CD8-positive, alpha-beta memory T cell (primary cell): ENCODE data around the gene KHSRP. TPM values are rescaled to one million over a fixed set of nuclear protein-coding genes. Genes with fewer than 3 reads are reported as not detected.
A peak's percentile ranks its signal among the peaks of the same experiment; 100 is the strongest.

Experiments
- CTCF ChIA-PET: fragments of 350-600 bp; sonication (Branson Sonifier 250); formaldehyde crosslinking; loops from one replicate; lab custom pipeline; 2021; ENCODE audit warnings: antibody characterized with exemption; lab: Charles Lee
- POLR2A ChIA-PET: fragments of 350-600 bp; sonication (Branson Sonifier 250); formaldehyde crosslinking; loops from one replicate; lab custom pipeline; 2021; ENCODE audit warnings: antibody characterized with exemption; lab: Charles Lee
- DNase-seq, 5 donors: peaks; one replicate each; pipeline versions ENCODE4 v3.0.0 to v3.0.0-alpha.2; 2020 to 2022; ENCODE audit warnings: mixed read lengths in 1 of 5
- H3K27ac ChIP-seq: one replicate; pipeline ENCODE4 v1.7.0; 2013; ENCODE audit warnings: low read depth, mild to moderate bottlenecking, low read length, moderate library complexity
- H3K27me3 ChIP-seq: 2 replicates; pipeline ENCODE4 v1.7.0; 2013; ENCODE audit warnings: low read length, mild to moderate bottlenecking; ENCODE audit not compliant: insufficient read depth, poor library complexity, severe bottlenecking
- H3K36me3 ChIP-seq: 2 replicates; pipeline ENCODE4 v1.7.0; 2013; ENCODE audit warnings: mild to moderate bottlenecking, low read length, moderate library complexity; ENCODE audit not compliant: insufficient read depth
- H3K4me1 ChIP-seq: 2 replicates; pipeline ENCODE4 v1.7.0; 2013; ENCODE audit warnings: mild to moderate bottlenecking, low read length, moderate library complexity; ENCODE audit not compliant: insufficient read depth
- H3K4me3 ChIP-seq: 2 replicates; pipeline ENCODE4 v1.7.0; 2013; ENCODE audit warnings: mild to moderate bottlenecking, low read length
- H3K9me3 ChIP-seq: 2 replicates; pipeline ENCODE4 v1.7.0; 2013; ENCODE audit warnings: mild to moderate bottlenecking, low read length
- H3K27ac Mint-ChIP-seq, 8 donors: one replicate each; pipeline ENCODE4 v1.8.0; 2020 to 2021; ENCODE audit warnings: mixed read lengths in 8 of 8, mild to moderate bottlenecking in 6 of 8, inconsistent platforms in 3 of 8, moderate library complexity in 3 of 8
- H3K27me3 Mint-ChIP-seq, 2 donors: one replicate each; pipeline ENCODE4 v1.8.0; 2020 to 2021; ENCODE audit warnings: mixed read lengths in 2 of 2, mild to moderate bottlenecking in 1 of 2, moderate library complexity in 1 of 2
- H3K36me3 Mint-ChIP-seq, 3 donors: one replicate each; pipeline ENCODE4 v1.8.0; 2020 to 2021; ENCODE audit warnings: mixed read lengths in 3 of 3, inconsistent platforms in 1 of 3, mild to moderate bottlenecking in 1 of 3
- H3K4me1 Mint-ChIP-seq, 3 donors: one replicate each; pipeline ENCODE4 v1.8.0; 2020 to 2021; ENCODE audit warnings: mixed read lengths in 3 of 3, inconsistent platforms in 1 of 3, mild to moderate bottlenecking in 1 of 3
- H3K4me3 Mint-ChIP-seq, 7 donors: one replicate each; pipeline ENCODE4 v1.8.0; 2020 to 2021; ENCODE audit warnings: mixed read lengths in 7 of 7, mild to moderate bottlenecking in 6 of 7, moderate library complexity in 4 of 7, inconsistent platforms in 2 of 7
- H3K9me3 Mint-ChIP-seq, 5 donors: one replicate each; pipeline ENCODE4 v1.8.0; 2020 to 2022; ENCODE audit warnings: mixed read lengths in 5 of 5, mild to moderate bottlenecking in 3 of 5, moderate library complexity in 2 of 5, inconsistent platforms in 1 of 5
- polyA plus RNA-seq: library from polyadenylated mRNA; unstranded; fragments of 300-500 nt; fragmentation: Illumina TruSeq; gene quantifications from one replicate; pipeline ENCODE4 v1.2.3, GENCODE V29; 2021
- total RNA-seq, 2 experiments: library from RNA; stranded (reverse); gene quantifications; one replicate each; pipeline ENCODE4 v1.2.3, GENCODE V29; 2021

KHSRP gene
- total and polyA plus RNA-seq, 3 experiments from 2014 or later, result 22.0 to 459 (median 456) TPM

DNA sequence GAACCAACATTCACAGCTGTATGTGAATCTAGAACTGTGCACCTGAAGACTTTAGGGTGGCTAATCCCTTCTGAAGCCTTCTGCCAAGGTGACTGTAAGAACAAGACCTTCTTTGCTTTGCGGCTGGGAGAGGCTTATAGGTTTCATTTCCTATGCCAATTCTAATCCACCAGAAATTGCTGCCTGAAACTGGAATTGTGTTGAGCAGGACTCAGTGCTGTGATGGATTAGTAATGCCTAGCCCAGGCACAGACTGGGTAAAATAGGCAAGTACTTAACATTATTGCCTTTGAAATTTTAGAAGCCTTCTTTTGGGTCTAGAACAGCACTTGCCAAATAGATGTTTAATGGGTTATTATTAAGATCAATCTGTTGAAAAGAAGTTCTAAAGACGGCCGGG lies 23.4 kb upstream of the KHSRP start:
- ChIA-PET POLR2A (interaction anchor here (0.5 kb wide), 1 partner anchor 23 kb away, joined by 4 read pairs; no protein-coding TSS in a partner anchor), CTCF (no interaction called here)
- H3K27ac Mint-ChIP-seq, result no peak overlapping the region
- H3K4me1 Mint-ChIP-seq, result no peaks in the 10 kb centered on the region
- H3K4me1 ChIP-seq, result no peaks in the 10 kb centered on the region
- no peak overlapping the region for H3K27ac ChIP-seq
- H3K27me3 ChIP-seq, result no peaks in the 10 kb centered on the region
- H3K27me3 Mint-ChIP-seq, result peaks cover 0 to 2% of the 10 kb centered on the region in 2 donors
- H3K4me3 ChIP-seq, result no peak overlapping the region
- H3K36me3 Mint-ChIP-seq, result peaks cover 7 to 17% (median 12%) of the 10 kb centered on the region in 3 donors
- no peaks in the 10 kb centered on the region for H3K36me3 ChIP-seq
- no peaks in the 10 kb centered on the region for H3K9me3 ChIP-seq
- DNase-seq, result no peak
- no peaks in the 10 kb centered on the region for H3K9me3 Mint-ChIP-seq
- H3K4me3 Mint-ChIP-seq, result no peak overlapping the region

- Mint-ChIP-seq H3K36me3 (peaks cover 5 to 6% (median 6%) of the 10 kb centered on the region in 3 donors), H3K4me1 (no peaks in the 10 kb centered on the region), H3K4me3 (peak overlapping the region in 1 of 7 donors; percentile 0), H3K27me3 (peaks cover 0 to 2% of the 10 kb centered on the region in 2 donors), H3K27ac (no peak overlapping the region), H3K9me3 (no peaks in the 10 kb centered on the region)
- DNase-seq, result no peak
- H3K36me3 ChIP-seq, result no peaks in the 10 kb centered on the region
- H3K27me3 ChIP-seq, result no peaks in the 10 kb centered on the region
- H3K9me3 ChIP-seq, result no peaks in the 10 kb centered on the region
- CTCF ChIA-PET, result no interaction called here
- no peak overlapping the region for H3K27ac ChIP-seq
- POLR2A ChIA-PET, result no interaction called here
- H3K4me3 ChIP-seq, result no peak overlapping the region
- H3K4me1 ChIP-seq, result no peaks in the 10 kb centered on the region
Measured at GRCh38 chr19:6446452-6446851, 21.8 kb upstream of the KHSRP start.

GRCh38 chr19:6443986-6444385 lies 19.4 kb upstream of the KHSRP start:
- Mint-ChIP-seq H3K36me3 (peaks cover 0 to 6% (median 5%) of the 10 kb centered on the region in 3 donors), H3K27ac (no peak overlapping the region), H3K4me1 (no peaks in the 10 kb centered on the region), H3K4me3 (no peak overlapping the region), H3K9me3 (no peaks in the 10 kb centered on the region), H3K27me3 (peaks cover 0 to 2% of the 10 kb centered on the region in 2 donors)
- Histone ChIP-seq H3K4me1 (no peaks in the 10 kb centered on the region), H3K27me3 (no peaks in the 10 kb centered on the region), H3K4me3 (no peak overlapping the region), H3K9me3 (no peaks in the 10 kb centered on the region), H3K36me3 (no peaks in the 10 kb centered on the region), H3K27ac (no peak overlapping the region)
- ChIA-PET CTCF (no interaction called here), POLR2A (no interaction called here)
- no peak for DNase-seq

GRCh38 chr19:6442087-6442688 lies 17.6 kb upstream of the KHSRP start:
- Histone ChIP-seq H3K27me3 (no peaks in the 10 kb centered on the region), H3K36me3 (no peaks in the 10 kb centered on the region), H3K4me1 (no peaks in the 10 kb centered on the region), H3K4me3 (no peak overlapping the region), H3K27ac (no peak overlapping the region), H3K9me3 (no peaks in the 10 kb centered on the region)
- Mint-ChIP-seq H3K4me1 (no peaks in the 10 kb centered on the region), H3K9me3 (no peaks in the 10 kb centered on the region), H3K4me3 (no peak overlapping the region), H3K27ac (peak overlapping the region in 1 of 8 donors; percentile 33), H3K36me3 (peaks cover 0 to 6% (median 5%) of the 10 kb centered on the region in 3 donors), H3K27me3 (peaks cover 0 to 2% of the 10 kb centered on the region in 2 donors)
- POLR2A ChIA-PET, result no interaction called here
- DNase-seq, result no peak
- CTCF ChIA-PET, result no interaction called here

GRCh38 chr19:6440905-6441304 lies 16.3 kb upstream of the KHSRP start:
- peaks cover 0 to 2% (median 0%) of the 10 kb centered on the region in 3 donors for H3K36me3 Mint-ChIP-seq
- H3K27me3 ChIP-seq, result no peaks in the 10 kb centered on the region
- no peaks in the 10 kb centered on the region for H3K9me3 Mint-ChIP-seq
- H3K27me3 Mint-ChIP-seq, result peaks cover 0 to 2% of the 10 kb centered on the region in 2 donors
- H3K4me1 ChIP-seq, result no peaks in the 10 kb centered on the region
- no peaks in the 10 kb centered on the region for H3K4me1 Mint-ChIP-seq
- no peak overlapping the region for H3K4me3 ChIP-seq
- H3K4me3 Mint-ChIP-seq, result no peak overlapping the region
- no peak overlapping the region for H3K27ac ChIP-seq
- CTCF ChIA-PET, result no interaction called here
- H3K36me3 ChIP-seq, result no peaks in the 10 kb centered on the region
- H3K27ac Mint-ChIP-seq, result peak overlapping the region in 2 of 8 donors; percentile 12 to 23
- no peak for DNase-seq
- no peaks in the 10 kb centered on the region for H3K9me3 ChIP-seq
- POLR2A ChIA-PET, result no interaction called here

- no peaks in the 10 kb centered on the region for H3K27me3 ChIP-seq
- H3K9me3 Mint-ChIP-seq, result no peaks in the 10 kb centered on the region
- POLR2A ChIA-PET, result no interaction called here
Measured at GRCh38 chr19:6439743-6440142, 15.1 kb upstream of the KHSRP start.

GRCh38 chr19:6433663-6434062 lies 9.1 kb upstream of the KHSRP start, which contains the start of gene SLC25A41:
SLC25A41 (minus strand) TSS chr19:6433763; CDS start chr19:6433693, 70 bp downstream.
- Mint-ChIP-seq H3K36me3 (no peaks in the 10 kb centered on the region), H3K4me3 (no peak within 1 kb of the TSS), H3K4me1 (peaks cover 0 to 2% (median 0%) of the 10 kb centered on the region in 3 donors), H3K27ac (no peak within 1 kb of the TSS), H3K27me3 (peaks cover 0 to 2% of the 10 kb centered on the region in 2 donors), H3K9me3 (no peaks in the 10 kb centered on the region)
- H3K9me3 ChIP-seq, result no peaks in the 10 kb centered on the region
- ChIA-PET CTCF (no interaction called here), POLR2A (no interaction called here)
- no peaks in the 10 kb centered on the region for H3K36me3 ChIP-seq
- no peaks in the 10 kb centered on the region for H3K4me1 ChIP-seq
- H3K27ac ChIP-seq, result no peak within 1 kb of the TSS
- DNase-seq, result no peak
- H3K4me3 ChIP-seq, result no peak within 1 kb of the TSS
- H3K27me3 ChIP-seq, result no peaks in the 10 kb centered on the region

More at GRCh38 chr19:6439743-6440142, 15.1 kb upstream of the KHSRP start:
- no peak overlapping the region for H3K4me3 ChIP-seq
- H3K36me3 ChIP-seq, result no peaks in the 10 kb centered on the region
- Mint-ChIP-seq H3K27me3 (peaks cover 0 to 2% of the 10 kb centered on the region in 2 donors), H3K36me3 (peaks cover 0 to 2% (median 0%) of the 10 kb centered on the region in 3 donors), H3K4me1 (no peaks in the 10 kb centered on the region), H3K4me3 (no peak overlapping the region), H3K27ac (peak overlapping the region in 1 of 8 donors; percentile 78)
- no peaks in the 10 kb centered on the region for H3K4me1 ChIP-seq
- H3K27ac ChIP-seq, result no peak overlapping the region
- no peak for DNase-seq
- no peaks in the 10 kb centered on the region for H3K9me3 ChIP-seq
- CTCF ChIA-PET, result no interaction called here

- POLR2A ChIA-PET, result no interaction called here
- Mint-ChIP-seq H3K36me3 (no peaks in the 10 kb centered on the region), H3K27ac (no peak overlapping the region), H3K27me3 (peaks cover 0 to 2% of the 10 kb centered on the region in 2 donors), H3K9me3 (no peaks in the 10 kb centered on the region), H3K4me3 (no peak overlapping the region), H3K4me1 (peaks cover 0 to 2% (median 0%) of the 10 kb centered on the region in 3 donors)
- no peak for DNase-seq
- no peaks in the 10 kb centered on the region for H3K36me3 ChIP-seq
- CTCF ChIA-PET, result interaction anchor here (0.6 kb wide), 1 partner anchor 68 kb away, joined by 4 read pairs; no protein-coding TSS in a partner anchor
- no peak overlapping the region for H3K4me3 ChIP-seq
- H3K27me3 ChIP-seq, result no peaks in the 10 kb centered on the region
- H3K9me3 ChIP-seq, result no peaks in the 10 kb centered on the region
- H3K27ac ChIP-seq, result no peak overlapping the region
- no peaks in the 10 kb centered on the region for H3K4me1 ChIP-seq
Measured at GRCh38 chr19:6433165-6433564, 8.6 kb upstream of the KHSRP start.
